ENCODE results near the gene PPP1R3D.
"Not testable (repeated sequence)": the region's sequence is repeated elsewhere in the genome, so short reads cannot be mapped to it uniquely, and the experiment has no call there.

Gene PPP1R3D

GRCh38 chr20:59925359-59925758 lies 14.7 kb downstream of the PPP1R3D start:
- in situ Hi-C loops (cut with HindIII; ENCODE audit: low sequenced_read_pairs): no loop called here

GRCh38 chr20:59923514-59923913 lies 16.6 kb downstream of the PPP1R3D start:
- in situ Hi-C loops (cut with HindIII; ENCODE audit: low sequenced_read_pairs): no loop called here

GRCh38 chr20:59920944-59921343 lies 19.2 kb downstream of the PPP1R3D start:
- in situ Hi-C loops (cut with HindIII; ENCODE audit: low sequenced_read_pairs): no loop called here

GRCh38 chr20:59912609-59913008 lies 27.5 kb downstream of the PPP1R3D start:
- in situ Hi-C loops (cut with HindIII; ENCODE audit: low sequenced_read_pairs): no loop called here

- in situ Hi-C loops (cut with HindIII; ENCODE audit: low sequenced_read_pairs): no loop called here
These were observed 29.1 kb downstream of the PPP1R3D start for GRCh38 chr20:59911041-59911440.

- in situ Hi-C loops (cut with HindIII; ENCODE audit: low sequenced_read_pairs): no loop called here
These were observed 31.2 kb downstream of the PPP1R3D start for GRCh38 chr20:59908855-59909254.

GRCh38 chr20:59903621-59904020 lies 36.5 kb downstream of the PPP1R3D start:
- in situ Hi-C loops (cut with HindIII; ENCODE audit: low sequenced_read_pairs): no loop called here

GRCh38 chr20:59902470-59902869 lies 37.6 kb downstream of the PPP1R3D start:
- in situ Hi-C loops (cut with HindIII; ENCODE audit: low sequenced_read_pairs): no loop called here

- in situ Hi-C loops (cut with HindIII; ENCODE audit: low sequenced_read_pairs): no loop called here
These were observed 44.2 kb downstream of the PPP1R3D start for GRCh38 chr20:59895908-59896307.

- in situ Hi-C loops (cut with HindIII; ENCODE audit: low sequenced_read_pairs): no loop called here
These were observed 48.5 kb downstream of the PPP1R3D start for GRCh38 chr20:59891581-59891980.

GRCh38 chr20:59890035-59890434 lies 50.1 kb downstream of the PPP1R3D start:
- in situ Hi-C loops (cut with HindIII; ENCODE audit: low sequenced_read_pairs): not testable (repeated sequence)

- in situ Hi-C loops (cut with HindIII; ENCODE audit: low sequenced_read_pairs): no loop called here
These were observed 52.1 kb downstream of the PPP1R3D start for GRCh38 chr20:59888050-59888449.
